ENCODE data around the gene RAD51D.
A peak's percentile ranks its signal among the peaks of the same experiment; 100 is the strongest.

RAD51D gene

GRCh38 chr17:35089586-35090296 is 29.9 kb downstream of the RAD51D start:
- no peak for DNase-seq

- DNase-seq: peak; percentile 50
Measured at GRCh38 chr17:35088881-35089585, 30.6 kb downstream of the RAD51D start.

DNA sequence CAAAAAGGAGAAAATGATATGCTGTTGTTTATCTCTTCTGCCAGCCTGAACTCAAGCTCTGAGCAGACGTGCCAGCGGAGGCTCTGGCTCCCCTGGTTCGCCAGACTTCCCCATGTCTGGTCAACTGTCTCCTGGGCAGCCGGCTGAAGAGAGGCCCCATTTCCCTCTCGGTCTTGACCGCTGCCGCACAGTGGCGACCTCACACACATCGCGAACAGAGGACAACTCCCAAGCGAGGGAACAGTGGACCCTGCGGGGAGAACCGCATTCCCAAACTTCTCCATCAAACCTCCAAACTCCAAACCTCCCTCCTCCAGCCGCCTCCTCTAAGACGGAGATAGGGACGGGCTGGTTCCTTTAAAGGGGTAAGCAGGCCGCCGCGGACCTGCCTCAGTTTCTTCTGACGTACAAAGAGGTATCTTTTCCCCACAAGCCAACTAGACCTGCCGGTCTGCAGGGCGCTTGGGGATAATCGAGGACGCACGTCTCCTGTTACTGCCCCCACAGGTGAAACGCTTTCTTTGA is 31.2 kb downstream of the RAD51D start:
- peak; percentile 12 for DNase-seq

GRCh38 chr17:35087731-35088355 is 31.8 kb downstream of the RAD51D start:
- no peak for DNase-seq

- DNase-seq: no peak
Measured at GRCh38 chr17:35086931-35087573, 32.6 kb downstream of the RAD51D start.

- no peak for DNase-seq
Measured at GRCh38 chr17:35086164-35086563, 33.5 kb downstream of the RAD51D start.

- no peak for DNase-seq
Measured at GRCh38 chr17:35084987-35085386, 34.7 kb downstream of the RAD51D start.

DNA sequence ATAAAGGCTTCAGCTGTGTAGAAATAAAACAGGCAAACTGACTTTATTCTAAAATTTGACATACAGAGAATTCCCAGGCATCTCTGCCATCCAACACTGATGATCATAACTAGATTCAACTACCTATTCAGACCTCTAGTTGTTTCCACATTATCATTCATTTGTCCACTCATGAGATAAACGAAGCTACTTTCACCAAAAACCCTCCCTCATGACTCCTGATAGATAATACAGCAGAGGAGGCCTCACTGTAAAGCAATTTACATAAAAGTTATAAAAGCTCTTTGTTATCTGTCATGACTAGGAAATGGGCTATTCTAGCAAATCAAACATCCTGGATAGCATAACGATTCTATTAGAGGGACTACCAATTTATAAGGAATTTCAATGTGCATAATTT is 36.6 kb downstream of the RAD51D start:
- DNase-seq: no peak

- DNase-seq: no peak
Measured at GRCh38 chr17:35082073-35082657, 37.5 kb downstream of the RAD51D start.

DNA sequence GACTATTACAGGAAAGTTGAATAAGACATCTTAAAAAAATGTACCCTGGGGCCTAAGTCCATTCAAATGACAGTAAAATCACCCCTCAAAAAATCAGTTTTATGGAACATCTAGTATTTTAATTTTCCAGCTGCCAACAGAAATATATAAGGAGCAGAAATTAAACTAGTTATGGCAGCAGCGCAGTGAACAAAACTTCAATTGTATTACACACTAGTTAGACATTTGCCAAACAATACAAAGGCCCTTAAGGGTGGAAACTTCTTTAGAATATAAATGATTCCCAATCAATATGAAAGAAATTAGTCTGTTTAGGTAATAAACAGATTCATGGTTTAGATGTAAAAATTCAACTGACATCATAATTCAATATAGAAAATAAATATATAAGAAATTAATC is 38.0 kb downstream of the RAD51D start:
- no peak for DNase-seq

GRCh38 chr17:35080536-35080935 is 39.1 kb downstream of the RAD51D start:
- DNase-seq: no peak

- DNase-seq: no peak
Measured at GRCh38 chr17:35079547-35080423, 39.9 kb downstream of the RAD51D start.

DNA sequence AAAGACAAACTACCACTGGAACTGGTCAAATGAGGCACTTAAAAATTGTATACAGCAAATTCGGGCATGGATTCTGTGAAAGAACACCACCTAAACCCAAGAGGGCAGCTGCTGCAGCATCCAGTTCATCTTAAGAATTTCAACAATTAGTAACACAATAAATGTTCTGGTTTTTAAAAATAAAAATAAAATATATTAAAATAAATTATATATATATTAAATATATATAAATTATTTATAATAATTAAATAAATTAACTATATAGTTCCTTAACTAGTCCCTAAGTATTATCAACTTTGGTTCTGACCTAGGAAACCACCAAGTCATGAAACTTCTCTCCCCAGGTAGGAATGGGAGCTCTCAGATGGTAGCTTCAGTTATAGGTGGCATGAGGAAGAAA is 42.8 kb downstream of the RAD51D start:
- DNase-seq: no peak

- DNase-seq: no peak
Measured at GRCh38 chr17:35074711-35075707, 44.7 kb downstream of the RAD51D start.

DNA sequence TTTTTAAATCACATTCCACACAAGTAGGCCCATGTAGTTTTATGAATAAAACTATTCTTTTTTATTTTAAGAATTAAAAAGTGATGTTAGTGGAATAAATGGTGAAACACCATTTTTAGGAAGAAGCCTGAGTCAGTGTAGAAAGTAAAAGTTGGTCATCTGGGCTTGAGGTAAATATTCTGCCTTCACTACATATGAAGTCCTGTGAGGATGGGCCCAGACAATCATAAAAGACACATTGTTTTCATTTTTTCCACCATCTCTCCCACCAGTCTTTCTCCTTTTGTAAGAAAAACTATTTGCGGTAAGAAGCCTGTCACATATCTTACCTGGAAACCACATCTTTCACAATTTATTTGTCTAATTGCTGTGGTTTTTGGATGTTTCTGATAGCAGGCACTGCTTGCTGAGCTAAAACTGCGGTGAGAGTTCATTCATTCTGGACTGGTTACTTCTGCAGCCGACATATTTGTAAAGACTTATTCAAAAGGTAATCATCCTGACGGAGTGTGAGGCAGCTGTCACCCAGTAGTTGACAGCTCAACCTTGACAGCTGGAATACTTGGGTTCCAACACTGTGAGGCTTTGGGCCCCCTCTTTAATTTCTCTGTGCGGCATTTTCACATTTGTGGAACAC is 45.6 kb downstream of the RAD51D start:
- no peak for DNase-seq

- no peak for DNase-seq
Measured at GRCh38 chr17:35073183-35073790, 46.4 kb downstream of the RAD51D start.

- no peak for DNase-seq
Measured at GRCh38 chr17:35069311-35069710, 50.3 kb downstream of the RAD51D start.

DNA sequence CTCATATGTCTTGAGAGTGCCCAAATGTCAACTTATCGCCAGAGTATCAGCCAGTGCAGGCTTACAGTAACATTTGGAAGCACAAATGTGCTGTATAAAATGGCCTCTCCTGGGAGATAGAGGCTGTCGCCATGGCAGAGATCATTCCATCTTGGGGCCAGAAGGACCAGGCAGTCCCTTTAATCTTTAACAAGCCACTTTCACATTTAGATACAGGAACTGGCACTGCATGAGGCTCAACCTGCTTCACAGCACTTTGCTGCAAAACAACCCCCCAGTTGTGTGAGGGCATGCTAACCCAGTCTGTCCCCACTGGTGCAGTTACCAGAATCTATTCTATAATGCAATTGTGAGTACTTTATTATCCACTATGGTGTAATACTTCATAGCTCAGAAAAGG is 51.4 kb downstream of the RAD51D start:
- no peak for DNase-seq

- no peak for DNase-seq
Measured at GRCh38 chr17:35065880-35066279, 53.8 kb downstream of the RAD51D start.

Data from NCI-H2227 treated with DMSO at 0.1 percent for 48 hours (cell line).